Measurements from ENCODE around the gene PDZRN3. TPM values are rescaled to one million over a fixed set of nuclear protein-coding genes. Genes with fewer than 3 reads are reported as not detected.
A peak's percentile ranks its signal among the peaks of the same experiment; 100 is the strongest.

PDZRN3 gene
- total RNA-seq, 1 donor from 2014 or later: 75.9 TPM

GRCh38 chr3:73621388-73621787 lies 3.4 kb downstream of the PDZRN3 start:
- Histone ChIP-seq H3K36me3 (no peaks in the 10 kb centered on the region), H3K4me3 (peak overlapping the region; percentile 61 to 98), H3K27ac (peak overlapping the region; percentile 85), H3K4me1 (peaks cover 30% of the 10 kb centered on the region), H3K9me3 (no peaks in the 10 kb centered on the region), H3K27me3 (no peaks in the 10 kb centered on the region)
- intact Hi-C loops (cut with DNase I): loop anchor here (10.0 kb wide), 2 partner anchors 107 to 183 kb away; no protein-coding TSS in a partner anchor
- TF ChIP-seq POLR2AphosphoS5 (IDR thresholded peaks at IDR 0.05; ENCODE audit: insufficient read depth in 1 of 2, low read depth in 1 of 2): peak in 1 of 2 donors; percentile 33
- no peak for TF ChIP-seq POLR2A (IDR thresholded peaks at IDR 0.05)
- DNase-seq (ENCODE audit: extremely low spot score in 2 of 2): no peak

- no peak for DNase-seq (ENCODE audit: extremely low spot score in 2 of 2)
- H3K27me3 ChIP-seq: no peaks in the 10 kb centered on the region
- no peak overlapping the region for H3K4me3 ChIP-seq
- H3K4me1 ChIP-seq: peaks cover 55% of the 10 kb centered on the region
- no peak overlapping the region for H3K27ac ChIP-seq
- TF ChIP-seq POLR2AphosphoS5 (IDR thresholded peaks at IDR 0.05; ENCODE audit: insufficient read depth in 1 of 2, low read depth in 1 of 2) (no peak), POLR2A (IDR thresholded peaks at IDR 0.05) (no peak), CTCF (IDR thresholded peaks at IDR 0.05) (no peak)
- no peaks in the 10 kb centered on the region for H3K36me3 ChIP-seq
- intact Hi-C loops (cut with DNase I): no loop called here
- no peaks in the 10 kb centered on the region for H3K9me3 ChIP-seq
Observed at GRCh38 chr3:73618461-73618860, 6.3 kb downstream of the PDZRN3 start.

GRCh38 chr3:73616056-73616455 lies 8.7 kb downstream of the PDZRN3 start:
- Histone ChIP-seq H3K27me3 (no peaks in the 10 kb centered on the region), H3K36me3 (no peaks in the 10 kb centered on the region), H3K27ac (no peak overlapping the region), H3K9me3 (no peaks in the 10 kb centered on the region), H3K4me3 (no peak overlapping the region), H3K4me1 (peaks cover 76% of the 10 kb centered on the region)
- intact Hi-C loops (cut with DNase I): no loop called here
- DNase-seq (ENCODE audit: extremely low spot score in 2 of 2): no peak
- TF ChIP-seq CTCF (IDR thresholded peaks at IDR 0.05): no peak
- no peak for TF ChIP-seq POLR2AphosphoS5 (IDR thresholded peaks at IDR 0.05; ENCODE audit: insufficient read depth in 1 of 2, low read depth in 1 of 2)
- no peak for TF ChIP-seq POLR2A (IDR thresholded peaks at IDR 0.05)

GRCh38 chr3:73614419-73614818 lies 10.3 kb downstream of the PDZRN3 start:
- H3K36me3 ChIP-seq: no peaks in the 10 kb centered on the region
- DNase-seq (ENCODE audit: extremely low spot score in 2 of 2): no peak
- H3K4me3 ChIP-seq: no peak overlapping the region
- TF ChIP-seq POLR2AphosphoS5 (IDR thresholded peaks at IDR 0.05; ENCODE audit: insufficient read depth in 1 of 2, low read depth in 1 of 2) (peak in 1 of 2 donors; percentile 28), CTCF (IDR thresholded peaks at IDR 0.05) (peak in 1 of 3 experiments; percentile 13), POLR2A (IDR thresholded peaks at IDR 0.05) (no peak)
- H3K9me3 ChIP-seq: no peaks in the 10 kb centered on the region
- no peaks in the 10 kb centered on the region for H3K27me3 ChIP-seq
- intact Hi-C loops (cut with DNase I): no loop called here
- H3K27ac ChIP-seq: no peak overlapping the region
- peaks cover 73% of the 10 kb centered on the region for H3K4me1 ChIP-seq

GRCh38 chr3:73611176-73611575 lies 13.6 kb downstream of the PDZRN3 start:
- TF ChIP-seq POLR2A (IDR thresholded peaks at IDR 0.05) (no peak), POLR2AphosphoS5 (IDR thresholded peaks at IDR 0.05; ENCODE audit: insufficient read depth in 1 of 2, low read depth in 1 of 2) (no peak), CTCF (IDR thresholded peaks at IDR 0.05) (no peak)
- intact Hi-C loops (cut with DNase I): no loop called here
- no peak overlapping the region for H3K27ac ChIP-seq
- DNase-seq (ENCODE audit: extremely low spot score in 2 of 2): no peak
- H3K36me3 ChIP-seq: no peaks in the 10 kb centered on the region
- peaks cover 78% of the 10 kb centered on the region for H3K4me1 ChIP-seq
- H3K27me3 ChIP-seq: no peaks in the 10 kb centered on the region
- no peak overlapping the region for H3K4me3 ChIP-seq
- H3K9me3 ChIP-seq: no peaks in the 10 kb centered on the region
